HFFc6 (cell line): Measurements from ENCODE around the gene COLEC11. TPM values are rescaled to one million over a fixed set of nuclear protein-coding genes. Genes with fewer than 3 reads are reported as not detected.

Source experiments
- DNase-seq: peaks from one replicate; pipeline ENCODE4 v3.0.0-alpha.2; 2018
- H3K27ac Mint-ChIP-seq: 2 replicates; pipeline ENCODE4 v1.8.0; 2020; ENCODE audit warnings: mild to moderate bottlenecking, mixed read lengths
- H3K27me3 Mint-ChIP-seq: 2 replicates; pipeline ENCODE4 v1.8.0; 2021; ENCODE audit warnings: mild to moderate bottlenecking, moderate library complexity, mixed read lengths; ENCODE audit not compliant: insufficient read depth
- H3K36me3 Mint-ChIP-seq: 2 replicates; pipeline ENCODE4 v1.8.0; 2021; ENCODE audit warnings: low read depth, mixed read lengths
- H3K4me1 Mint-ChIP-seq: 2 replicates; pipeline ENCODE4 v1.8.0; 2020; ENCODE audit warnings: low read depth, mixed read lengths
- H3K4me3 Mint-ChIP-seq: 2 replicates; pipeline ENCODE4 v1.8.0; 2020; ENCODE audit warnings: mild to moderate bottlenecking, moderate library complexity, mixed read lengths
- H3K9me3 Mint-ChIP-seq: 2 replicates; pipeline ENCODE4 v1.8.0; 2020; ENCODE audit warnings: mild to moderate bottlenecking, mixed read lengths
- CTCF ChIP-seq: fragments of 200-600 bp; sonication (generic); IDR thresholded peaks from 2 replicates; pipeline ENCODE4 v1.5.0; 2021; ENCODE audit warnings: antibody characterized with exemption, mild to moderate bottlenecking
- total RNA-seq, 6 experiments: library from RNA; stranded (reverse); fragmentation: NEBNext Ultra II Directional; extraction: Animal tissue kit (Norgen Biotek cat#: 25700); gene quantifications; 2 replicates in 1 of 6; 3 replicates in 5 of 6; pipeline ENCODE4 v1.2.3, GENCODE V29; 2021

COLEC11 gene
- total RNA-seq, 6 experiments from 2014 or later: not detected

GRCh38 chr2:3596901-3597417, 2.0 kb downstream of the COLEC11 start:
- DNase-seq: no peak
- Mint-ChIP-seq H3K9me3 (no peaks in the 10 kb centered on the region), H3K36me3 (no peaks in the 10 kb centered on the region), H3K4me1 (no peaks in the 10 kb centered on the region), H3K27me3 (peaks cover 14% of the 10 kb centered on the region), H3K4me3 (no peak overlapping the region), H3K27ac (no peak overlapping the region)
- TF ChIP-seq CTCF: no peak

DNA sequence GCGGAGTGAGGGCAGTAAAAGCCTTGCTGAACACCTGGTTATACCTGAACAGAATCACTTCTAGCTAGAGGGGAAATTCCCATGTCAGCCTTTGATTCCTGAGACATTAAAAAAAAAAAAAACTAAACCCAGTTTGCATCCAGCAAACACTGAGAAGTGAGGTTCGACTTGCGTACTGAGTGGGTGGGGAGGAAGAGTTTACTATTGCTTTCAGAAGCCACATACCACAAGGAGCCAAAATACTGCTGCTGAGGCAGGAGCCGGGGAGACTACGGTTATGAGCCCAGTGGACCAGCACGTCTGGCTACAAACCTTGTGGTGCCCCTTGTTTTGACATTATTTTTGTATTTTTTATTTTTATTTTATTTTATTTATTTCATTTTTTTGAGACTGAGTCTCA, 2.7 kb downstream of the COLEC11 start:
- Mint-ChIP-seq H3K36me3 (no peaks in the 10 kb centered on the region), H3K27ac (no peak overlapping the region), H3K4me1 (no peaks in the 10 kb centered on the region), H3K4me3 (no peak overlapping the region), H3K27me3 (peaks cover 16% of the 10 kb centered on the region), H3K9me3 (no peaks in the 10 kb centered on the region)
- no peak for TF ChIP-seq CTCF
- no peak for DNase-seq

DNA sequence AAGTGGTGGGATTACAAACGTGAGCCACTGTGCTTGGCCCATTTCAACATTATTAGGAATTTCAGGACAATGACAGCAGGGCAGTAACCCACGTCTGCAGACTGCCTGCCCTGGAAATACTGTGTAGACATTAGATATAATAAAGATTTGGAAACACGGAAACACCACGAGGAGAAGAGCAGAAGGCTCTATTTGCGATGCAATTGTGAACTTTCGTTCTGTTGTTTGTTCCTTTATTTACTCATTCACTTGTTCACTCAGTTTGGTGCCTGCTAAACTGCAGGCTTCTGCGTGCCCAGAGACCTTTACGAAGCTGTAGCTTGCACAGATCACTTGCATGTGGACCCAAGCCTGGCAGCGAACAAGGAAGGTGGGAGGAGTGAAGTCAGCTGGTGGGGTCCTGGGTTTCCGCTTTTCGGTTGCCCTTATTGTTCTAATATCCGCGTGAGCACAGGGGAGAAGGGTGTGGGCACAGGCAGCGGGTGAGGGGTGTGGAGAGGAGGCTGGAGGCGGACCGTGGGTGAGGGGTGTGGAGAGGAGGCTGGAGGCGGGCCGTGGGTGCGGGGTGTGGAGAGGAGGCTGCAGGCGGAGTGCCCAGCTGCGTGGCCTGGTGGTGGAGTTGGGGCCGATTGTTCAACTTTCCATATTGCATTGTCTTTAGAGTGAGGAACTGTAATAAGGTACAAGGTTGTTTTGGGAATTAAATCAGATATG, 3.4 kb downstream of the COLEC11 start:
- H3K27ac Mint-ChIP-seq: no peak overlapping the region
- TF ChIP-seq CTCF: no peak

DNA sequence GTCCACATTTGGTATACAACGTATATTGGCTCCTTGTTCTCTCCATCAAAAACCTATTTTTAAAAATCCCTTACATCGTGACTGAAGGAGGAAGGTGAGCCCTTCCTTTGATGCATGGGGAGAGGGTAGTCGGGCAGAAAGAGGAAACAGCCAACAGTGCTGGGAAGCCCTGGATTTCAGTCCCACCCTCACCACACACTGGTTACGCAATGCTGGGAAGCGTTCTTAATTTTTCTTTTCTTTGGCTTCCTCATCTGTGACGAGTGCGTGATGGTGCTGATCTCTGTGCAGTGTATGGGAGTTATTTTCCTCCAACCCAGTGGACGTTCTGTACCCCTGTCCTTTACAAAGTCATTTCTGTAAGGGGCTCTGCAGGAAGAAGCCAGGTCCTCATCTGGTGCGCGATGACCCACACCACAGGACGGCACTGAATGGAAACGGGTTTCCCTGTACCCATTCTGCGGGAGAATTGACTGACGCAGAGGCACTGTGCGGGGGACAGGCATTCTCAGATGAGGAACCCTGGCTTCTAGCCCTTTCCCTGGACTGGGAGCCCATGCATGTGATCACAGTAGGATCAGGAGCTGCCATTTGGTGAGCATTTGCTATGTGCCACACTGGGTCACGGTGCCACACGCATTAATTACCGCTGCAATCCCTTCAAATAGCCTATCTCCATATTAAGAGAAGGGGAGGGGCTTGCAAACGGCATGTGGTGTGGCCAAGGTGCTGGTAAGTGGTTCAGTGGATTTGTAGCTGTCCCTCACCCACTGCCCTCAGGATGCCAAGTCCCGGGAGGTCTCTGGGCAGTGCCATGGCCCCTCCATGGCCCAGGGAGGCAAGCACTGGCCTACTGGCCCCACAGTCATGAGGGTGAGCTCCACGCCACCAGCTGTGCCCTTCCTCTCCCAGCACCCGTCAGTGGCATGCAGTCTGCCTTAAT, 4.3 kb downstream of the COLEC11 start:
- DNase-seq: no peak
- H3K27me3 Mint-ChIP-seq: peaks cover 16% of the 10 kb centered on the region
- no peaks in the 10 kb centered on the region for H3K4me1 Mint-ChIP-seq
- no peak for TF ChIP-seq CTCF
- no peak overlapping the region for H3K27ac Mint-ChIP-seq
- no peaks in the 10 kb centered on the region for H3K36me3 Mint-ChIP-seq
- no peak overlapping the region for H3K4me3 Mint-ChIP-seq
- H3K9me3 Mint-ChIP-seq: no peaks in the 10 kb centered on the region

More for the DNA sequence above, 3.4 kb downstream of the COLEC11 start:
- no peaks in the 10 kb centered on the region for H3K4me1 Mint-ChIP-seq
- no peak overlapping the region for H3K4me3 Mint-ChIP-seq
- no peaks in the 10 kb centered on the region for H3K36me3 Mint-ChIP-seq
- peaks cover 16% of the 10 kb centered on the region for H3K27me3 Mint-ChIP-seq
- DNase-seq: no peak
- H3K9me3 Mint-ChIP-seq: no peaks in the 10 kb centered on the region

GRCh38 chr2:3600256-3600855, 5.4 kb downstream of the COLEC11 start:
- H3K27me3 Mint-ChIP-seq: peaks cover 16% of the 10 kb centered on the region
- H3K36me3 Mint-ChIP-seq: no peaks in the 10 kb centered on the region
- no peak overlapping the region for H3K4me3 Mint-ChIP-seq
- TF ChIP-seq CTCF: no peak
- H3K27ac Mint-ChIP-seq: no peak overlapping the region
- no peaks in the 10 kb centered on the region for H3K9me3 Mint-ChIP-seq
- H3K4me1 Mint-ChIP-seq: no peaks in the 10 kb centered on the region
- no peak for DNase-seq
